ENCODE data around the gene OR6K2.
"Not testable (repeated sequence)": the region's sequence is repeated elsewhere in the genome, so short reads cannot be mapped to it uniquely, and the experiment has no call there.

The OR6K2 gene, protein sequence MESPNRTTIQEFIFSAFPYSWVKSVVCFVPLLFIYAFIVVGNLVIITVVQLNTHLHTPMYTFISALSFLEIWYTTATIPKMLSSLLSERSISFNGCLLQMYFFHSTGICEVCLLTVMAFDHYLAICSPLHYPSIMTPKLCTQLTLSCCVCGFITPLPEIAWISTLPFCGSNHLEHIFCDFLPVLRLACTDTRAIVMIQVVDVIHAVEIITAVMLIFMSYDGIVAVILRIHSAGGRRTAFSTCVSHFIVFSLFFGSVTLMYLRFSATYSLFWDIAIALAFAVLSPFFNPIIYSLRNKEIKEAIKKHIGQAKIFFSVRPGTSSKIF

DNA sequence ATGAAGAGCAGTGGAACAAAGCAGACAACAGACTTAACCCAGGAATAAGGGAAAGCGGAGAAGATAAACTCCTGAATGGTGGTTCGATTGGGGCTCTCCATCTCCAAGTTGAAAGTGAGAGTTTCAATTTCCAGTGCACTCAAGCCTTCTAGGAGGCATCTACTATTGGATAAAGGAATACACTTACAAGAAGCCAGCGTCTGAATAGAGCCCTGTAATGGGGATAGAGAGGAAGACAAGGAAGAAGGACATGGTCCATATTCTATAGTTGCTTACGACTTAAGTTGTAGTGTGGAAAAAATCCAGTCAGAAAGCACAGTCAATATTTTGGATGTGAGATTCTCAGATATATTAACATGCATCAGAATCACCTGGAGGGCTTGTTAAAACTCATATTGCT is at the start of gene OR6K2:
OR6K2 (minus strand) TSS at position 101 of the 400 bp plus-strand sequence; CDS start at position 101, 0 bp downstream.
- no peak for DNase-seq (ENCODE audit: low spot score)

DNA sequence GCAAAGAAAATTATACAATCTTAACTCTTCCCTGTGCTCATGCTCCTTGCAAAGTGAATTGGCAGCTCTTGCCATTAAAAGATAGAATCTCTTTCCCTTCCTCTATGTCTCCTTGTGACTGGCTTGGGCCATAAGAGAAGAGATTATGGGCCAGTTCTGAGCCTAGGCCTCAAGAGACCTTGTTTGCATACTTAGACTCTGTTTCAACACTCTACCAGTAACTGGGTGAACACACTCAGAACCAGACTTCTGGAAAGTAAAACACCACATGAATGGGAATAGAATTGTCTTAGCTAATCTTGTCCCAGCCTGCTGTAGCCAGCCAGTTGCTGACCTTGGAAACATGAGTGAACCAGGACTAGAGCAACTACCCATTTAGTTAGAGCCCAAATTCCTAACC is 35.4 kb upstream of the OR6K2 start:
- DNase-seq (ENCODE audit: low spot score) = no peak

DNA sequence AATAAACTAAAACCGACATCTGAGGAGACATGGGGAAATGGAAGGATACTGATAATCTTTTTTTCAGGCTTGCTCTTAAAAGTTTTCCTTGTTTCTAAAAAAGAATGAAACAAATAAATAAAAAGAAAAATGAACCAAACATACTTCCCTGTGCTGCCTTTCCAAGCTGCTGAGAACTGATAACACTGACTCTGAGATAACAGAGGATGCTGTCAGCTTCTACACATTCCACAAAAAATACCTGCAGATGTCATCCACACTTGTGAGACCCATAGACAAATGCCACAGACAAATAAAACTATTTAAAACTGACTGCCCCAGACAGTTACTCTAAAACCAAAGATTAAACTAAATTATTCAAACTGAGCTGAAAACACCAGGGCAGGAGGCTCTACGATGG is 32.1 kb upstream of the OR6K2 start:
- no peak for DNase-seq (ENCODE audit: low spot score)

- DNase-seq (ENCODE audit: low spot score) = no peak
Measured at GRCh38 chr1:158731707-158732106, 31.3 kb upstream of the OR6K2 start.

GRCh38 chr1:158730453-158730852 is 30.0 kb upstream of the OR6K2 start:
- no peak for DNase-seq (ENCODE audit: low spot score)

- no peak for DNase-seq (ENCODE audit: low spot score)
Measured at GRCh38 chr1:158728510-158729225, 28.2 kb upstream of the OR6K2 start.

- no peak for DNase-seq (ENCODE audit: low spot score)
Measured at GRCh38 chr1:158724442-158724841, 24.0 kb upstream of the OR6K2 start.

- DNase-seq (ENCODE audit: low spot score) = no peak
Measured at GRCh38 chr1:158720620-158721019, 20.2 kb upstream of the OR6K2 start, which contains the start of gene OR6K3. OR6K3 (minus strand) TSS chr1:158720720; CDS start chr1:158718115, 2,605 bp downstream.

DNA sequence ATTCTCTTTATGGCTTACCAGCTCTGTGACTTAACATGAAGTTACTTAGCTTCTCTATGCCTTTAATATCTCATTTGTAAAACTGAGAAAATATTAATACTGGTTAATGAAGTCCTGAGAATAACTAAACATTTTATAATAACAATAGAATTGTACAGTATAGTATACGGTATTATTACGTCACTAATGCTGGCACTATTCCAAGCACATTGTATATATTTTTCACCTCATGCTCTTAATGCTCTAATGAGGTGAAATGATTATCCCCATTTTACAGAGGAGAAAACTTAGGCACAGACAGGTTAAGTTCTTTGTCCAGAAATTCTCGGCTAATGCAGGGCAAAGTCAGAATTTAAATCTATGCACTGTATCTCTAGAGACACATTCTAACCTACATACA is 19.2 kb upstream of the OR6K2 start:
- no peak for DNase-seq (ENCODE audit: low spot score)

- no peak for DNase-seq (ENCODE audit: low spot score)
Measured at GRCh38 chr1:158717344-158717743, 16.9 kb upstream of the OR6K2 start.

GRCh38 chr1:158716335-158716734 is 15.9 kb upstream of the OR6K2 start:
- DNase-seq (ENCODE audit: low spot score) = no peak

GRCh38 chr1:158714754-158715153 is 14.3 kb upstream of the OR6K2 start:
- DNase-seq (ENCODE audit: low spot score) = no peak

- DNase-seq (ENCODE audit: low spot score) = no peak
Measured at GRCh38 chr1:158711098-158711497, 10.6 kb upstream of the OR6K2 start.

GRCh38 chr1:158706096-158706495 is 5.6 kb upstream of the OR6K2 start:
- no peak for DNase-seq (ENCODE audit: low spot score)

GRCh38 chr1:158694596-158694995 is 5.9 kb downstream of the OR6K2 start:
- no peak for DNase-seq (ENCODE audit: low spot score)

GRCh38 chr1:158692356-158692755 is 8.1 kb downstream of the OR6K2 start:
- DNase-seq (ENCODE audit: low spot score) = no peak

DNA sequence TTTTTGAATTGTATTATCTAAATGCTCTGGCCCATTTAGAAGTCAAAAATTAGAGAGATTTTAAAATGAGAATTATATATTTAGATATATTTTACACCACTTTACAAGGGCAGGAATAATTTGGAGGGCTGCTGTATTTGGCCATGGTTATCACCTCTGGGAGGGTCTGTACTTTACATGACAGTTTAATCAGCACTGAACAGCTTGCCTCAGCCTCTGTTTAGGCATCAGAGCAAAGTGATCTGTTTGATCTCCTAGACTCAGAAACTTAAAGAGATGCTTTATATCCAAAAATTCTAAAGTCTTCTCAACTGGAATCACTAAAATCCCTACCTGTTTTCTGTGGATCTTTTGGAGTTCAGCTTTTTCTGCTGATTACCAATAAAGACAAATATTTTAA is 8.5 kb downstream of the OR6K2 start:
- DNase-seq (ENCODE audit: low spot score) = no peak

DNA sequence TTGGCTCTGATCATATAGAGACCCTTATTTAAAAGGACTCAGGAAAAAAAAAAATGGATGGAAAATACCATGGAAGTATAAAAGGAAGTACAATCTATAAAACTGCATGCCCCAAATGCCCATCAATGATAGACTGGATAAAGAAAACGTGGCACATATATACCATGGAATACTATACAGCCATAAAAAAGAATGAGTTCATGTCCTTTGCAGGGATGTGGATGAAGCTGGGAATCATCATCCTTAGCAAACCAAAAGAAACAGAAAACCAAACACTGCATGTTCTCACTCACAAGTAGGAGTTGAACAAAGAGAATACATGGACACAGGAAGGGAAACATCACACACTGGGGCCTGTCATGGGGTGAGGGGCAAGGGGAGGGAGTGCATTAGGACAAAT is 9.3 kb downstream of the OR6K2 start:
- DNase-seq (ENCODE audit: low spot score) = not testable (repeated sequence)

- no peak for DNase-seq (ENCODE audit: low spot score)
Measured at GRCh38 chr1:158689875-158690274, 10.6 kb downstream of the OR6K2 start.

GRCh38 chr1:158689110-158689509 is 11.3 kb downstream of the OR6K2 start:
- peak; percentile 26 for DNase-seq (ENCODE audit: low spot score)

GRCh38 chr1:158688343-158688742 is 12.1 kb downstream of the OR6K2 start:
- DNase-seq (ENCODE audit: low spot score) = not testable (repeated sequence)

- no peak for DNase-seq (ENCODE audit: low spot score)
Measured at GRCh38 chr1:158687037-158687436, 13.4 kb downstream of the OR6K2 start.
